Measurements from ENCODE around the gene ABHD3.
"Not testable (repeated sequence)": the region's sequence is repeated elsewhere in the genome, so short reads cannot be mapped to it uniquely, and the experiment has no call there.

The ABHD3 gene

DNA sequence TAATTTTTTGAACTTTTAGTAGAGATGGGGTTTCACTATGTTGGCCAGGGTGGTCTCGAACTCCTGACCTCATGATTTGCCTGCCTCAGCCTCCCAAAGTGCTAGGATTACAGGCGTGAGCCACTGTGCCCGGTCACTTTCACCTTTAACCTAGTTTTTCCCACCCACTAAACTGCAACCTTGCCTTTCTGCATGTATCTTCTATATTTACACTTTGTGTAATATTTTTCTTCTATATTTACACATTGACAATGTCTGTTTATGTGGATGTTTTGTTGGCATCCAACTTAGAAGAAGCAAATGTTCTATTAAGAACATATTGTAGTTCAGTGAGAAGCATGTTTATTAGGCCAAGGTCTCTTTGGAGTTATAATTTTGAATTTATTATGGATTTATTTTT, 65.8 kb downstream of the ABHD3 start:
- no peak for DNase-seq

DNA sequence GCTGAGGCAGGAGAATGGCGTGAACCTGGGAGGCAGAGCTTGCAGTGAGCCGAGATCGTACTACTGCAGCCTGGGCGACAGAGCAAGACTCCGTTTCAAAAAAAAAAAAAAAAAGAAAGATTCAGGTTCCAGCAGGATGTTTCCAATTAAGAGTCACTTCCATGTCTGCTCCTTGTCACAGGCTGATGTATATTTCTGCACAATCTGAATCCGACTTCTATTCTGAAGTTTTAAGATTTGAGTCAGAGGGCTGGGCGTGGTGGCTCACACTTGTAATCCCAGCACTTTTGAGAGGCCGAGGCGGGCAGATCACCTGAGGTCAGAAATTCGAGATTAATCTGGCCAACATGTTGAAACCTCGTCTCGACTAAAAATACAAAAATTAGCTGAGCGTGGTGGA, 67.8 kb downstream of the ABHD3 start:
- no peak for DNase-seq

DNA sequence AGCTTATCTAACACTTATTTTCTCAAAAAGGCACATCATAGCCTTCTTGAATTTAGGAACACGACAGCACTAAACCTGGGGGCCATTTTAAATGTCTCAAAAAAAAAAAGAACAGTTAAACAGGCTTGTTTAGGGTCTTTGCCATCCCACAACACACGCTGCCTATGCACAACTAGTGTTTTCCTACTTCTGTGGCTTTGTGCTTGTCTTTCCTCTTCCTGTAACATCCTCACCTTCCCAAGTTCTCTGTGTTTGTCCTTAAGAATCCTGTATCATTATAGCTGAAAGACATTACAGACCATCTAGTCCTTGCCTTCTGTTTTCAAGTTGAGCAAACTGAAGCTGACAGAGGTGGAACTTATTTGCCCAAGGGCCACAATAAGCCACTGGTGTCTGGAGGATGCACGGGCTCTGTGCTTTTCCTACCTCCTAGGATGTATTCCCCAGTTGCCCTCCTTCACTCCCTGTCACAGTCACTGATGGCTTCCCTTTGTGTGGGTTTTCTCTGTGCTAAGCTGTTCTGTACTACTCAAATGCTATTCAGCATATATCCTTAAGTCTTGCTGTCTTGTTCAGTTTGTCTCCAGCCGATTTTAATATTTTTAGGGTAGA, 69.9 kb downstream of the ABHD3 start:
- no peak for DNase-seq

DNA sequence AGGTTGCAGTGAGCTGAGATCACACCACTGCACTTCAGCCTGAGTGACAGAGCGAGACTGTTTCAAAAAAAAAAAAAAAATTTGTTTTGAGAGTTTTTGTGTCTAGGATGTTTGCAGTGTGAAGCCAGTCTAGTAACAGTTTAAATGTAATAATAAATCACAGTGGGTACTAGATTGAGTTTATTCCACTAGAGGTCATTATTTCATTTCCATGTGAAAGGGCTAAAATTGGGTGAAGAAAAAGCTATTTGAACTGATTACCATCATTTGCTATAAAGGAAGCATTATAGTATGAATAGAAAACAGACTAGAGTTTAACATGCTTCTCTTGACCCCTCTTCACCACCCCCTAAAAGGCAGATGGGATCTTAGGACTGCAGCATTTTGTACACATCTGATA, 72.2 kb downstream of the ABHD3 start:
- DNase-seq = no peak

DNA sequence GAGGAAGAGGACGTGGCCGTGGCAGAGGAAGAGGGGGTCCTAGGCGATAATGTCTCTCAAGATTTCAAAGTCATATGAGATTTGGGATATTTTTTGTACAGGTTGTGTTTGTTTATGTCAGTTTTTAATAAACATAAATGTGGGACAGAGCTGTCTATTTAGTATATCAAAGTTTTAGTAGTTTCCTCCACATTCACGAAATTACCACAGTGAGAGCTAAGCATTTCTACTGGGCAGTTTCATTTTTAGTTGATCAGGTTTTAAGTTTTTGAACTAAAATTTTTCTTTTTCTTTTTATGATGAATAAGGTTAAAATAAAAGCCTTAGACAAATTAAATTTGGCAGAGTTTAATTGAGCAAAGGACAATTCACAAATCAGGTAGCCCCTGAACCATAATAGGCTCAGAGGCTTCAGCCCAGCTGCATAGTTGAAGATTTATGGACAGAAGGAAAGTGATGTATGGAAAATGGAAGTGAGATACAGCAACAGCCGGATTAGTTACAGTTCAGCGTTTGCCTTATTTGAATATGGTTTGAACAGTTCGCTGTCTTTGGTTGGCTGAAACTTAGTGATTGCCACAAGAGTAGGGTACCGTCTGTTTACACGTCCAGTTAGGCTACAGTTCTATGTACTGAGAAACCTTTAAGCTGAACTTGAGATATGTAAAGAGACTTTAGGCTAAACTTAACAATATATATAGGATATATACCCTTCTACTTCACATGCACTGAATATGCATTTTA, 75.3 kb downstream of the ABHD3 start:
- DNase-seq = no peak

DNA sequence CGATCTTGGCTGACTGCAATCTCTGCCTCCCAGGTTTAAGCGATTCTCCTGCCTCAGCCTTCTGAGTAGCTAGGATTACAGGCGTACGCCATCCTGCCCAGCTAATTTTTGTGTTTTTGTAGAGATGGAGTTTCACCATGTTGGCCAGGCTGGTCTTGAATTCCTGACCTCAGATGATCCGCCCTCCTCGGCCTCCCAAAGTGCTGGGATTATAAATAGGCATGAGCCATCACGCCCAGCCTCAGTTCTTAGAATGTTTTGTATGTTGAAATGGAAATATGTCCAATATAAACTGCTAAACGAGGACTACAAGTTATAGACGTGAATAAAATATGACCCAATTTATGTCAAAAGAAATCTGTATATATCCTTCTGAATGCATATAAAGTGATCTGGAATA, 82.9 kb downstream of the ABHD3 start:
- not testable (repeated sequence) for DNase-seq

DNA sequence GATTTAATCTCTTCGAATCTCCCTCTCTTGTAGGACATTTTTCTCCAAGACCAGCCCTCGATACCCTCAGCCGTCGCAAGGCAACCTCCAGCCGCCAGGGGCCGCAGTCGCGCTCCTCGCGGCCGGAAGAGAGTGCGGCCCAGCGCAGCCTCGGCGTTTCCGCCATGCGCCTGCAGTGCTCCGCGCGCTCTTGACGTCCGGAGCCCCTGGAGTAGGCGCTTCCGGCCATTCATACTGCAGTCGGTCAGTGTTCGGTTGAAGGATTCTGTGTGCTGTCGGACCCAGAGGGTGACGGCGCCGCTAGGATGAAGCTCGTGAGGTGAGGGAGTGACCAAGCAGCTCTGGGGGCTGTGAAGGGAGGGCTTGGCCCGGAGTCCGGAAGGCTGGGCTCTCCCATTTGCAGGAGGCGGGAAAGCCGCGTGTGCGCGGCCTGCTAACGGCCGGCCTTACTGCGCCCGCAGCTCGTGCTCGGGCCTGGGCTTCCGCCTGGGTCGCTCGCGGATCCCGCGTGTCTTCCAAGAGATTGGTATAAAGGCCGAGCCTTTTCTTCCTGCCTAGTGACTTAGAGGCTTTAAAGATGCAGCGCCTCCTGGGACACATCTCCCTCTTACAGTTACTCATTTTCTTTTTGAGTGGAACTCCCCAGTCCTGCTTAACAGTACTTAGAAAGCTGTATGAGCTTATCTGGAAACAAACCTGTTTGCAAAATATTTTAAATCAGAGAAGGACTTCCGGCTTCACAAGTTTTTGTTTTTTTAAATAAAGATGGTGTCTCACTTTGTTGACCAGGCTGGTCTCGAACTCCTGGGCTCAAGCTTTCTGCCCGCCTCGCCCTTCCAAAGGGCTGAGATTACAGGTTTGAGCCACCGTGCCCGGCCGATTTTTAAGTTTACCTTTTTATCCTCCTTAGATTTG, 92.2 kb downstream of the ABHD3 start, which contains the start of gene SNRPD1:
SNRPD1 (plus strand) TSS at position 190 of the 915 bp plus-strand sequence; CDS start at position 306, 116 bp downstream.
- peak; percentile 79 to 83 for DNase-seq

DNA sequence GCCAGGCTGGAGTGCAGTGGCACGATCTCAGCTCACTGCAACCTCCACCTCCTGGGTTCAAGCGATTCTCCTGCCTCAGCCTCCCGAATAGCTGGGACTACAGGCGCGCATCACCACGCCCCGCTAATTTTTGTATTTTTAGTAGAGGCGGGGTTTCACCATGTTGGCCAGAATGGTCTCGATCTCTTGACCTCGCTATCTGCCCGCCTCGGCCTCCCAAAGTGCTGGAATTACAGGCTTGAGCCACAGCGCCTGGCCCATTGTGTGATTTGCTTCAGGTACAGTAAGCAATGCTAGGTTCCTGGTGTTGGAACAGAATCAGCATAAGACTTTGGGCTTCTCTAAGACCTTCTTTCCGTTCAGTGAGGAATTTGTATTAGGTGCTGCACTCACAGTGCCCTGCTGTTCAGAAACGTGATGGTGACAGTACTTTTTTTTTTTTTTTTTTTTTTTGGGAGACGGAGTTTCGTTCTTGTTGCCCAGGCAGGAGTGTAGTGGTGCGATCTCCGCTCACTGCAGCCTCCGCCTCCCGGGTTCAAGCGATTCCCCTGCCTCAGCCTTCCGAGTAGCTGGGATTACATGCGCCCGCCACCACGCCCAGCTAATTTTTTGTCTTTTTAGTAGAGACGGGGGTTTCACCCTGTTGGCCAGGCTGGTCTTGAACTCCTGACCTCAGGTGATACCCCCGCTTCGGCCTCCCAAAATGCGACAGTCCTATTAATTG, 93.0 kb downstream of the ABHD3 start:
- not testable (repeated sequence) for DNase-seq

DNA sequence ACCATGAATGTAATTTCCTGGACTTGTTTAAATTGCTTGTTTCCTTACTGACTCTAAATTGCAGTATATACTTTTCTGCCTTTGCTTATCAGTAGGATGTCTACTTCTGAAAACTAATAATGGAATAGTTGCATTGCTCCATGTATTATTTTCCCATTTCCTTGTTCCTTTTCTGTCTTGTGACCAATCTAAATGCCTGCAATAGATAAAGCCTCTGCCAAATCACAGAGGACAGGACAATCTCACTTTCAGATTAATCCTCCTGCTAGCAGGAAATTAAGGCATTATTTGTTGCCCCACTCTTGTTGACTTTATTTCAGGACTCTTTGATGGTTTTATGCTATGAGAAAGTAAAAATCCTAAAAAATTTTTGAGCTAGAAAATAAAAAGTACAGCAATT, 99.4 kb downstream of the ABHD3 start:
- DNase-seq = no peak

DNA sequence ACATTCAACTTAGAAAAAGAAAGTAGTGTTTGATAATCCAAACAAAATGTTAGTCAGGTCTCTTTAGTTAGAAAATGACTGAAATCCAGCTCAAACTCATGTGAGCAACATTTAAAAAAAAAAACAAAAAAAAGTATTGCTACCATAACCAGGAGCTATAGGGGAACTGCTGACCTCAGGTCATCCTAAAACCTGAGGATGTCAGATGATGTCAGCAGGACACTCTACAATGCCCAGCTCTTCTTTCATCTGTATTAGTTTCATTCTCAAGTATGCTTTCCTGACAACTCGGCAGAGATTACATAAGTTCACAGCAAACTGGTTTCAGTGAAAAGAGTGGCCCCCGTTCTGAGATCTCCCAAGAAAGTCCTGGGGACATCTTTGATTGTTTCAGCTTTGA, 99.9 kb downstream of the ABHD3 start:
- no peak for DNase-seq

DNA sequence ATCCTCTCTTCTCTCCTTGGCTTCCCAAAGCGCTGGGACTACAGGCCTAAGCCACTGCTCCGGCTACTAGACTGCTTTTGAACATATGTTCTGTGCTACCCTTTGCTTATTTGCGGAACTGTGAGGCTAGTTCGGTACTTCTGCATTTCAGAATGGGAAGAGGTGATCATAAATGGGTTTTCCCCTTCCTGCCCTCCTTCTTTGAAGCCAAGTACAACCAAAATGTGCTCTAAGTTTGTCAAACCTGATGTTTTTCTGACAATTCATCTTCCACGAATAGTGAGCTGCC, 102.3 kb downstream of the ABHD3 start:
- DNase-seq = no peak

Measured in activated CD4-positive, alpha-beta T cell treated with anti-CD3 and anti-CD28 coated beads for 4 hours (primary cell).